Stimulated activated naive CD4-positive, alpha-beta T cell treated with Interleukin-2 at 50 U/mL for 16 hours (primary cell): ENCODE measurements around the gene RBP5.

ENCODE experiments used
- DNase-seq: peaks from one replicate; lab custom pipeline; 2025; lab: John Stamatoyannopoulos, UW

Gene RBP5

GRCh38 chr12:7073946-7074345 lies 54.7 kb downstream of the RBP5 start:
- DNase-seq = no peak
